ENCODE data around the gene ZNF581. TPM values are rescaled to one million over a fixed set of nuclear protein-coding genes. Genes with fewer than 3 reads are reported as not detected.

The ZNF581 gene
- total RNA-seq, 2 donors from 2014 or later: 47.2 to 48.7 TPM

DNA sequence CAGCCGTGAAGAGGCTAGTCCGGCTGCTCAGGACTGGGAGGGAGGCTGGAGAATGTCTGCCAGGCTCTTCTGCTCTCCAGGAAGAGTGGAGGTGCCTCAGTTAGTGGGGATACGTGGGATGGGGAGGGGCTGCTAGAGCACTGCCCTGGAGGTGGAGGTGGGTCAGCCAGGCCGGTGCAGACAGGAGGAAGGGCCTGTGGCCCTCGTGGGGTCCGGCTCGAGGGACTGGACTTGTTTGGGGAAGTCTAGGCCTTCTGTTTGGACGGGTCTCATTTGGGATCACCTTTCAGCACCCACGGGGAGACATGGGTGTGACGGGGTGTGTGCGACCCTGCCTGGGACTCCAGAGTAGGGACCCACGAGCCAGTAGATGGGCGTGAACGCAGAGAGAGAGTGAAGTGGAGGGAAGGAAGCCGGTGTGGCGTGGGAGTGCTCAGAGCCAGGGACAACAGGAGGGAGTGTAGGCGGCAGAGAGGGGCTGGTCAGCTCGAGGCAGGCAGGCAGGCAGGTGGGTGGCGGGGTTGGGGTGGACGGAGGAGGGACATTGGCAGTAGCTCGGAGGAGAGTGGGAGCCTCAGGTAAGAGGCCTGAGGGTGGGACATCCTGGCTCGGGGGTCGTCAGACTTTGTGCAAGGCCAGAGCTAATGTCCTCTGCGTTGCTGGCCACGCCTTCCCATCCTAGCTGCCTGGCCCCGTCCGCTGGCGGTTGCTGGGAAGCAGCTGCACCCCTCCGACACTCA lies 43.0 kb downstream of the ZNF581 start:
- Mint-ChIP-seq H3K36me3 (ENCODE audit: low read depth) (peaks cover 42% of the 10 kb centered on the region), H3K4me3 (no peak overlapping the region), H3K4me1 (peaks cover 13% of the 10 kb centered on the region), H3K9me3 (no peaks in the 10 kb centered on the region), H3K27ac (no peak overlapping the region), H3K27me3 (ENCODE audit: insufficient read depth) (no peaks in the 10 kb centered on the region)
- Histone ChIP-seq H3K9ac (ENCODE audit: extremely low read depth, low read length, poor library complexity, severe bottlenecking) (no peak overlapping the region), H3K4me3 (ENCODE audit: low read length) (no peak overlapping the region), H3K9me3 (ENCODE audit: control insufficient read depth, low read length) (no peaks in the 10 kb centered on the region), H3K36me3 (ENCODE audit: control insufficient read depth, insufficient read depth, low read length) (peaks cover 35% of the 10 kb centered on the region), H3K4me1 (ENCODE audit: control insufficient read depth, insufficient read depth, low read length) (peaks cover 12% of the 10 kb centered on the region), H3K27ac (ENCODE audit: low read depth, low read length) (no peak overlapping the region), H3K27me3 (ENCODE audit: control insufficient read depth, insufficient read depth, low read length, poor library complexity, severe bottlenecking) (no peaks in the 10 kb centered on the region)
- TF ChIP-seq CTCF (conservative IDR thresholded peaks at IDR 0.05): no peak
- 94 to 97% methylated on average over 25 to 29 of the region's 29 CpGs for WGBS, 2 experiments (ENCODE audit: insufficient coverage in 1 of 2, insufficient read length in 1 of 2)
- no peak for DNase-seq

DNA sequence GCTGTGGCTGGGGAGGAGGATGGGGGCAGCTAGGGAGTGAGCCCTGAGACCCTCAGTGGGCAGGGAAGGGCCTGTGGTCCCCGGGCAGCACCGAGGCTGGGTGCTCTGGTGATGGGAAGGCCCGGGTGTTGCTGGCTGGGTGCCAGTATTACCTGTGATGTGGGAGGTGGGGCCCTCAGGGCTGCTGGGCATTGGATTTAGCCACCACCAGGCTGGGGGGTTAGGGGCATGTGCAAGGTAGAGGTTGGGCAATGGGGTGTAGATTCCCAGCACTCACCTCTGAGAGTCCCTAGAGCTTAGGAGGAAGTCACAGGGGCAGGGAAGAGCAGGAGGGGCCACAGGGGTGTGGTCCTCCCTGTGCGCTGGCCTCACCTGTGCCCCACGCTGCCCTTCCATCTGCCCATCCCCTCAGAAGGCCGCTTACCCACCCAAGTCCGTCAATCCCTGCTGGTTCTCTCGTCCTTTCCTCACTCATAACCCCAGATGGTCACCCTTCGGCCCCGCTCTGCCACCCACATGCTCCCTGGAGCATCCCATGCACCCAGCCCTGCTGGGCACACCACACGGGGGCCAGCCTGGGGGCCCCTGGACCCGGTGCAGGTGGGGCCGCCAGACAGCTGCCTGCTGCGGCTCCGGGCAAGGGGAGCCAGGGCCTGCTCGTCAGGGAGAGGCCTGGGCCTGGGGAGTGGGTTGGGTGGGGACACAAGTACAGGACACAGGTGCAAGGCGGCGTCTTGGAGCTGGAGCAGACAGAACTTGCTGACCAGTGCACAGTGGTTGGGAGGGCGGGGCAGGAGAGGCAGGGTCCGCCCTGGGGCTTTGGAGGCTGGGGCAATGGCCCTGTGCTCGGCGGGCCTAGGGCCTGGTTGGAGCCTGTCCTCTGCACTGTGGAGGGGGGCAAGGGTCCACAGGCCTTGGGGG lies 44.1 kb downstream of the ZNF581 start:
- Histone ChIP-seq H3K36me3 (ENCODE audit: control insufficient read depth, insufficient read depth, low read length) (peaks cover 26% of the 10 kb centered on the region), H3K9ac (ENCODE audit: extremely low read depth, low read length, poor library complexity, severe bottlenecking) (no peak overlapping the region), H3K27ac (ENCODE audit: low read depth, low read length) (no peak overlapping the region), H3K4me3 (ENCODE audit: low read length) (no peak overlapping the region), H3K4me1 (ENCODE audit: control insufficient read depth, insufficient read depth, low read length) (peaks cover 12% of the 10 kb centered on the region), H3K9me3 (ENCODE audit: control insufficient read depth, low read length) (no peaks in the 10 kb centered on the region), H3K27me3 (ENCODE audit: control insufficient read depth, insufficient read depth, low read length, poor library complexity, severe bottlenecking) (no peaks in the 10 kb centered on the region)
- Mint-ChIP-seq H3K4me1 (peaks cover 13% of the 10 kb centered on the region), H3K36me3 (ENCODE audit: low read depth) (peaks cover 39% of the 10 kb centered on the region), H3K4me3 (no peak overlapping the region), H3K9me3 (no peaks in the 10 kb centered on the region), H3K27ac (no peak overlapping the region), H3K27me3 (ENCODE audit: insufficient read depth) (no peaks in the 10 kb centered on the region)
- no peak for DNase-seq
- TF ChIP-seq CTCF (conservative IDR thresholded peaks at IDR 0.05): no peak
- 95 to 98% methylated on average over 8 to 22 of the region's 22 CpGs for WGBS, 2 experiments (ENCODE audit: insufficient coverage in 1 of 2, insufficient read length in 1 of 2)

DNA sequence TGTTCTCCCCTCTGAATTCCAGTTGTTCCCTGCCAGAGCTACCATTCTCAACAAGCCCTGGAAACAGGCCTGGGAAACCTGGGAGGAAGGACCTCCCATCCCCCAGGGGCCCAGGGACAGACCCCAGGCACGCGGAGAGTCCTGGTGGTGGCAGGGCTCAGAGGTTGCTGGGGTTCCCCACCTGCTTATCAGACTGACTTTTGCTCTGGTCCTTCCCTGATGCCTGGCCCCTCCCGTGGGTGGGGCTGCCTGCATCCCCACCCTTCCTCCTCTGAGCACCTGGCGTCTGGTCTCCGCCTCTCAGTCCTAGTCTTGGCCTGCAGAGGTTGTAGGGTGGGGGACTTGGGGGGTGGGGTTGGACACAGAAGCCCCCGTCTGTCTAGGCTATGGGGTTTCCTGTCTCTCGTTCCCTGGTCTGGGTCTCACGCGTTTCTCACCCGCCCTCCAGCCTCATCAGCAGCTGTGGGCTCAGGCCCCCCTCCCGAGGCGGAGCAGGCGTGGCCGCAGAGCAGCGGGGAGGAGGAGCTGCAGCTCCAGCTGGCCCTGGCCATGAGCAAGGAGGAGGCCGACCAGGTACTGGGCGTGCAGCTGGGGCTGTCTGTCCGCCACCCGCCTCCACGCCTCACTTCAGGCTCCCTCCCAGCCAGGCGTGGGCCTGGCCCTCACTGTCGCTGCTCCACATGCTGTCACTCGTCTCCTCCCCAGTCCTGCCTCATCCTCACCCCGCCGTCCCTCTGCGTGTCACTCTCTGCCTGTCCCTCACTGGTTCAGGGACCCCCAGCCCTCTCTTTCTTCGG lies 45.2 kb downstream of the ZNF581 start:
- Histone ChIP-seq H3K4me3 (ENCODE audit: low read length) (no peak overlapping the region), H3K27ac (ENCODE audit: low read depth, low read length) (peak overlapping the region; percentile 44), H3K36me3 (ENCODE audit: control insufficient read depth, insufficient read depth, low read length) (peaks cover 34% of the 10 kb centered on the region), H3K9me3 (ENCODE audit: control insufficient read depth, low read length) (no peaks in the 10 kb centered on the region), H3K27me3 (ENCODE audit: control insufficient read depth, insufficient read depth, low read length, poor library complexity, severe bottlenecking) (no peaks in the 10 kb centered on the region), H3K9ac (ENCODE audit: extremely low read depth, low read length, poor library complexity, severe bottlenecking) (no peak overlapping the region), H3K4me1 (ENCODE audit: control insufficient read depth, insufficient read depth, low read length) (peaks cover 9% of the 10 kb centered on the region)
- Mint-ChIP-seq H3K4me1 (peaks cover 12% of the 10 kb centered on the region), H3K36me3 (ENCODE audit: low read depth) (peaks cover 39% of the 10 kb centered on the region), H3K4me3 (no peak overlapping the region), H3K27ac (no peak overlapping the region), H3K27me3 (ENCODE audit: insufficient read depth) (no peaks in the 10 kb centered on the region), H3K9me3 (no peaks in the 10 kb centered on the region)
- no peak for TF ChIP-seq CTCF (conservative IDR thresholded peaks at IDR 0.05)
- WGBS, 2 experiments (ENCODE audit: insufficient coverage in 1 of 2, insufficient read length in 1 of 2): 92 to 94% methylated on average over 14 to 27 of the region's 27 CpGs
- DNase-seq: no peak

All from endodermal cell (in vitro differentiated cells).